GM21737 (cell line): ENCODE measurements around the gene CDK5R2.

Source experiments
- ATAC-seq: cut with Tn5 transposase; IDR thresholded peaks from one replicate; pipeline ENCODE4 v1.9.1; 2021; ENCODE audit warnings: mild to moderate bottlenecking, moderate library complexity; ENCODE audit not compliant: unreplicated experiment

The CDK5R2 gene

GRCh38 chr2:218961651-218962570 lies 2.4 kb downstream of the CDK5R2 start:
- no peak for ATAC-seq

- ATAC-seq: no peak
Observed at GRCh38 chr2:218962859-218963492, 3.5 kb downstream of the CDK5R2 start.

- ATAC-seq: no peak
Observed at GRCh38 chr2:218963601-218964000, 4.1 kb downstream of the CDK5R2 start.

- ATAC-seq: no peak
Observed at GRCh38 chr2:218964041-218964771, 4.7 kb downstream of the CDK5R2 start.

GRCh38 chr2:218970894-218971293 lies 11.4 kb downstream of the CDK5R2 start:
- no peak for ATAC-seq

GRCh38 chr2:218975060-218975777 lies 15.8 kb downstream of the CDK5R2 start:
- ATAC-seq: no peak

DNA sequence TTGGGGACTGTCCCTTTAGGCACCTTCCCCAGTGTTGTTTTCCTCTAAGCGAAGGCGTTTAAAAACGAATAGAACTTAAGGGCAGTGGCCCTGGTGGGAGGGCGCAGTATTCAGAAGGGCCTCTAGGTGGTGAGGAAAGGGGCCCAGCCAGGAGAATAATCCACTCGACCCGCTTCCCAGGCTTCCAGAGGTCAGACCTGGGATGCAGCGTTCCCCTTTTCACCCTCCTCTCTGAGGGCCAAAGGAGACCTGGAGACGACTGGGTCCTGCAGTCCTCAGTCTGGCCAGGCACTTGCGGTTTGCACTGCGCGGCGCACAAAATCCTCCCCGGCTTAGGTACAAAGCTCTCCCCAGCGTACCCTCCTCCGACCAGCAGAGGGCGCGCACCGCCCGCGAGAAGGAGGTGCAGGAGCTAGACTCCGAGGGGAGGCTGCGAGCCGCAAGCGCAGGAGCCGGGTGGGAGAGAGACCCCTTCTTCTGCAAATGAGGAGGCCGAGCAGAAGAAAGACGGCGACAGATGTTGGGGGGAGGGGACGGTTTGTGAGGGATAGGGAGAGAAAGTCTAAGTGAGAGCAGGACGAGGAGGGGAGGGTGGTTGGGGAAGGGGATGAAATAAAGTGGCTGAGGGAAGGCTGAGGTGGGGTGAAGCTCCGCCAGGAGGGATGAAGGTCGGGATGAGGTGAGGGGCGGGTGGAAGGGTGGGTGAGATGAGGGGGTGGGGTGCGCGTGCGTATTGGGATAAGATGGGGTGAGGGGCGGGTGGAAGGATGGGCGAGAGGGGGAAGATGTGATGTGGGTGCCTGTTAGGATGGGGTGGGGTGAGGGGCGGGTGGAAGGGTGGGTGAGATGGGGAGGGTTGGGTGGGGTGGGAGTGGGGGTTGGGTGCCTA lies 20.6 kb downstream of the CDK5R2 start:
- peak; percentile 90 for ATAC-seq

DNA sequence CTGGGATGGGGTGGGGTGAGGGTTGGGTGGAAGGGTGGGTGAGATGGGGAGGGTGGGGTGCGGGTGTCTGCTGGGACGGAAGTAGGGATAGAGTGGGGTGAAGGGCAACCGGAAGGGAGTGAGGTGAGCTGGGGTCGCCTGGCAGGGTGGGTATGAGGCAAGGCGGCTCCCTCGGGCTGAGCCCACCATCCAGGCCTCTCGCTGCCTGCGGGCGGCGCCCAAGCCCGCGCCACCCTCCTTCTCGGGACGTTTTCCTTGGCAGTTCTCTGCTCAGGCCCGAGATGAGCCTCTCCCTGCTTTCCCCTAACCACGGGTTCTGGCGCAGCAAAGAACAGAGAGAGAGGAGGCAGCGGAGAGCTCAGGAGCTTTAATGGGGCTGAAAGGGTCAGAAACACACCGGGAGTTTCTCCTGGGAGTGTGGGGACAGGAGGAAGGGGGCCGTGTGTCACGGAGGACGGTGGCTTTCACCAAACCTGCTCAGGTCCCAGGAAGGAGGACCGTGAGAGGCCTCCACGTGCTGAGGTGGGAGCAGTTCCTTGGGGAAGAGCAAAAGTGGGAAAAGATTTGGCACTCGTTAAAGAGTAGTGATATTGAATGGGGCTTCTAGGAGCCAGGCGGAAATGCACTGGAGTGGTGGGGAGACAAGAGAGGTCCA lies 21.4 kb downstream of the CDK5R2 start:
- ATAC-seq: no peak

DNA sequence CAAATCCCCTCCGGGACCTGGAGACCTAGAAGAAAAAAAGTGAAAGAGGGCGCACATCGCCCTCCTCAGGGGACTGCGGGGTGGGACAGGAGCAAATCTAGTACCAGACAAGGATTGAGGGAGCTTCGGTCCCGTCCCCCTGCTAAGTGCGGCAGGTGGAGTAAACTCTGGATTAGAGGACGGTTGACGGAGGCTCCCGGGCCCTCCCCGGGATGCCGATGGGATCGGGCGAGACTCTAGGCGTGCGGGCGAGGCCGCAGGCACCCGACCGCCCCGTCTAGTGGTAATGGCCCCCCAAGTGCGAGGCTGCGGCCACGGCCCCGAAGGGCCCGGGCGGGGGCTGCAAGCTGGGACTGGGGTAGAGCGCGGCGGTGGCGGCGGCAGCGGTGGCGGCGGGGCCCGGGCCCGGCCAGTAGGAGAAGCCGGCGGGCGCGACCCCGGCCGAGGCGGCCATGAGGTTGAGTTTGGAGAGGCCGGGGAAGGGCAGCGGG lies 22.0 kb downstream of the CDK5R2 start:
- no peak for ATAC-seq

DNA sequence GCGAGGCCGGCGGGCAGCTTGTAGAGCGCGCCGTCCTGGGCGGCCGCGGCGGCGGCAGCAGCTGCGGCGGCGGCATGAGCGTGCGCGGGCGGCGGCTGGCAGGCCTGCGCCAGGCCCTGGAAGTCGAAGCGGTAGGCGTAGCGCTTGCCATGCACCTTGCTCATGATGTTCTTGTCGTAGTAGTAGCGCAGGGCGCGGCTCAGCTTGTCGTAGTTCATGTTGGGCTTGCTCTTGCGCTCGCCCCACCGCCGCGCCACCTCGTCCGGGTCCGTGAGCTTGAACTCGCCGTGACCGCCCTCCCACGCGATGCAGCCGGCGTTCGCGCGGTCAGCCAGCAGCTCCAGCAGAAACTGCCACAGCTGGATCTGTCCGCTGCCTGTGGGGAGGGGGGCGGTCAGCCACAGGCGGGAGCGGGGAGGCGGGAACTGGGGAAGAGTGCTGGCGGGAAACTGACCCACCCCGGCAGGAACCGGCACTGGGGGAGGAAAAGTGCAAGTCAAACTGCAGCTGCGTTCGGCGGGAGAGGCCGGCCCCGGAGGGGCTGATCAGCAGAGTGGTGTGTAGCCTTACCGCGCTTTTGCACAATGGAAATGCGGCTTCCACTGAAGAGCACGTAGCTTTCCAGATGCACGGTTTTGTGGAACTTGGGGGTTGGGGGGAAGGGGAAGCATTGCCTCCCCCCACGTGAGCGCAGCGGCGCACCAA lies 22.6 kb downstream of the CDK5R2 start:
- no peak for ATAC-seq

- no peak for ATAC-seq
Observed at GRCh38 chr2:218982586-218983262, 23.3 kb downstream of the CDK5R2 start.

DNA sequence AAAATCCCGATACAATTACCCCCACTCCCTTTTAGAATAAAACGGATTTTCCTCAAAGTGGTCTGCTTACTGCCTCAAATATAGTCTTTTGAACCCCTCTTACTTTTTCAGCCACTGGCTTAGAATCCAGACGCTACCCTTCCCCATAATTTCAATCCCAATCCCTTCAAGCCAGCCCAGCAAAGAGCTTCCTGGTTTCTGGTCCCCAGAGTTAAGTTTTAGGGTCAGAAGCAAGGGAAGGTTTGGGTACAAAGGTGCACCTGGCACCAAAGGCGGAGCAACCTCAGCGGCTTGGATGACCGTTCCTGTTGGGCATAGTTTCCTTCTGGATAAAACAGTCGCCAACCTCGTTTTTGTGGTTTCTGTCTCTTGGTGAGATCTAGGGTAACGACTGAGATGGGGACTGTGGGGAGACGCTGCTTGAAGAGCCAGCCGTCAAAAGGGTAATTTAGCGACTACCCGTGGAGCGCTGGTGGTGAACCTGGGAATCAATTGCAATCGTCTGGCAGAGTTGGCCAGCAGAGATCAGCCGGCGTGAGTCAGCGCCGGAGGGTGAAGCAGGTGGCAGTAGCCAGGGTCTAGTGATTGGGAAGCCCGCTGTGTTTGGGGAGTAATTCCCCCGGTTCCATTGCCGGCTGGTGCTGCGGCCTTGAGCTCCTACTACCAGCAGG lies 23.9 kb downstream of the CDK5R2 start:
- ATAC-seq: no peak

DNA sequence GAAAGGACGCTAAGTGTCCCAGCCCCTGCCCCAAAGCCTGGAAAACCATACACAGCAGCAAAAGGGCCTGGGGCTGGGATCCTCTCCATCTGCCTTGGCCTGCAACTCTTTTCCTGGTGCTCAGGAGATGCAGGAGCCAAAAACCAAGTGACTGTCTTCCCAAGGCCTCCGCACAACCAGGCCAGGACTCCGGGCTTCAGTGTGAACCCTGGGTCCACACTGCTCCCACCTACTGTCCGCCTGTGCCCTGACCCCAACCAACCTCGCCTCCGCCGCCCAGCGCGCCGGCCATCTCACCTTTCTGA lies 24.4 kb downstream of the CDK5R2 start:
- no peak for ATAC-seq

- ATAC-seq: no peak
Observed at GRCh38 chr2:218984239-218985020, 25.0 kb downstream of the CDK5R2 start.

DNA sequence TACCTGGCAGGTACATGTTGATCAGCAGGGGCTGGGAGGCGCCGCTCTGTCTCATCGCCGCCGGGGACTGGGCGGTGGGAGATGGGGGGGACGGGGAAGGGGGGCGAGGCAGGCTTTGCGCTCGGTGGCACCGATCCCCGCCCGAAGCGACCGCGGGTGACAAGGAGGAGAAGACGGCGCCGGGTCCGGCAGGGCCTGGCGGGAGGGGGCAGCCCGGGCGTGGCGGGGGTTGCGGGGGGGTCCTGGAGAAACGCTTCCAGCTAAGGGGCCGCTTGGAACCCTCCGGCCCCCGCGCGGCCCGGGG lies 25.5 kb downstream of the CDK5R2 start, which contains the start of gene FEV:
Gene FEV (minus strand): TSS at position 164 of the 304 bp plus-strand sequence. CDS start 109 bp downstream, at position 55.
- no peak for ATAC-seq

GRCh38 chr2:218985325-218986091 lies 26.0 kb downstream of the CDK5R2 start:
- ATAC-seq: no peak
